ENCODE results near the gene SH2D6.

SH2D6 gene

GRCh38 chr2:85447222-85447585 is 28.7 kb downstream of the SH2D6 start:
- Histone ChIP-seq H4K8ac (ENCODE audit: low read depth, low read length) (no peak overlapping the region), H3K18ac (ENCODE audit: low read length) (no peak overlapping the region), H3K56ac (ENCODE audit: low read length) (no peak overlapping the region), H3K23ac (ENCODE audit: low read length) (no peak overlapping the region), H3K79me2 (ENCODE audit: control insufficient read depth, insufficient read depth, low read length) (no peaks in the 10 kb centered on the region), H2BK120ac (ENCODE audit: low read depth, low read length) (no peak overlapping the region), H3K27ac (ENCODE audit: low read depth, low read length) (no peak overlapping the region), H3K36me3 (ENCODE audit: control insufficient read depth, insufficient read depth, low read length) (no peaks in the 10 kb centered on the region), H2AK5ac (ENCODE audit: low read length) (no peak overlapping the region), H3K9ac (ENCODE audit: low read length) (no peak overlapping the region), H4K5ac (ENCODE audit: low read length) (no peak overlapping the region), H2BK5ac (ENCODE audit: low read length) (no peak overlapping the region), H3K79me1 (ENCODE audit: low read length) (no peaks in the 10 kb centered on the region), H3K4ac (ENCODE audit: low read depth, low read length) (no peak overlapping the region), H3K4me1 (ENCODE audit: control insufficient read depth, low read depth, low read length) (no peaks in the 10 kb centered on the region), H3K4me3 (ENCODE audit: low read length) (no peak overlapping the region), H2BK15ac (replicated peaks; ENCODE audit: low read depth) (no peak overlapping the region), H3K4me2 (ENCODE audit: low read length) (no peak overlapping the region), H3K27me3 (ENCODE audit: insufficient read depth, low read length, poor library complexity) (no peaks in the 10 kb centered on the region)
- WGBS (ENCODE audit: extremely low coverage, insufficient coverage, low lambda C conversion rate), result no CpG with 5 or more reads among the region's 8 CpGs
- DNase-seq, result no peak

GRCh38 chr2:85448461-85449213 is 30.1 kb downstream of the SH2D6 start:
- H3K23ac ChIP-seq (ENCODE audit: low read length), result no peak overlapping the region
- H3K56ac ChIP-seq (ENCODE audit: low read length), result no peak overlapping the region
- H3K4me1 ChIP-seq (ENCODE audit: control insufficient read depth, low read depth, low read length), result no peaks in the 10 kb centered on the region
- DNase-seq, result no peak
- H3K4me3 ChIP-seq (ENCODE audit: low read length), result no peak overlapping the region
- no peak overlapping the region for H2BK5ac ChIP-seq (ENCODE audit: low read length)
- H3K27ac ChIP-seq (ENCODE audit: low read depth, low read length), result no peak overlapping the region
- H3K4ac ChIP-seq (ENCODE audit: low read depth, low read length), result no peak overlapping the region
- no peak overlapping the region for H4K8ac ChIP-seq (ENCODE audit: low read depth, low read length)
- H3K79me1 ChIP-seq (ENCODE audit: low read length), result no peaks in the 10 kb centered on the region
- H3K79me2 ChIP-seq (ENCODE audit: control insufficient read depth, insufficient read depth, low read length), result no peaks in the 10 kb centered on the region
- no peak overlapping the region for H4K5ac ChIP-seq (ENCODE audit: low read length)
- no peak overlapping the region for H3K18ac ChIP-seq (ENCODE audit: low read length)
- H2AK5ac ChIP-seq (ENCODE audit: low read length), result no peak overlapping the region
- no peak overlapping the region for H3K9ac ChIP-seq (ENCODE audit: low read length)
- H2BK120ac ChIP-seq (ENCODE audit: low read depth, low read length), result no peak overlapping the region
- H2BK15ac ChIP-seq (replicated peaks; ENCODE audit: low read depth), result no peak overlapping the region
- H3K4me2 ChIP-seq (ENCODE audit: low read length), result no peak overlapping the region
- no peaks in the 10 kb centered on the region for H3K36me3 ChIP-seq (ENCODE audit: control insufficient read depth, insufficient read depth, low read length)
- WGBS (ENCODE audit: extremely low coverage, insufficient coverage, low lambda C conversion rate), result no CpG with 5 or more reads among the region's 8 CpGs
- H3K27me3 ChIP-seq (ENCODE audit: insufficient read depth, low read length, poor library complexity), result no peaks in the 10 kb centered on the region

- Histone ChIP-seq H3K23ac (ENCODE audit: low read length) (no peak overlapping the region), H4K5ac (ENCODE audit: low read length) (no peak overlapping the region), H3K4me3 (ENCODE audit: low read length) (no peak overlapping the region), H3K79me2 (ENCODE audit: control insufficient read depth, insufficient read depth, low read length) (no peaks in the 10 kb centered on the region), H3K4me2 (ENCODE audit: low read length) (no peak overlapping the region), H3K27me3 (ENCODE audit: insufficient read depth, low read length, poor library complexity) (no peaks in the 10 kb centered on the region), H2AK5ac (ENCODE audit: low read length) (no peak overlapping the region), H3K36me3 (ENCODE audit: control insufficient read depth, insufficient read depth, low read length) (no peaks in the 10 kb centered on the region), H3K18ac (ENCODE audit: low read length) (no peak overlapping the region), H3K79me1 (ENCODE audit: low read length) (no peaks in the 10 kb centered on the region), H3K4ac (ENCODE audit: low read depth, low read length) (no peak overlapping the region), H3K9ac (ENCODE audit: low read length) (no peak overlapping the region), H4K8ac (ENCODE audit: low read depth, low read length) (no peak overlapping the region), H3K27ac (ENCODE audit: low read depth, low read length) (no peak overlapping the region), H3K4me1 (ENCODE audit: control insufficient read depth, low read depth, low read length) (no peaks in the 10 kb centered on the region), H2BK15ac (replicated peaks; ENCODE audit: low read depth) (no peak overlapping the region), H2BK120ac (ENCODE audit: low read depth, low read length) (no peak overlapping the region), H2BK5ac (ENCODE audit: low read length) (no peak overlapping the region), H3K56ac (ENCODE audit: low read length) (no peak overlapping the region)
- no peak for DNase-seq
- no CpG with 5 or more reads among the region's 7 CpGs for WGBS (ENCODE audit: extremely low coverage, insufficient coverage, low lambda C conversion rate)
Measured at GRCh38 chr2:85449214-85449588, 30.7 kb downstream of the SH2D6 start.

- Histone ChIP-seq H3K4me3 (ENCODE audit: low read length) (no peak overlapping the region), H2AK5ac (ENCODE audit: low read length) (no peak overlapping the region)
- WGBS (ENCODE audit: extremely low coverage, insufficient coverage, low lambda C conversion rate), result no CpG with 5 or more reads among the region's 1 CpG
Measured at GRCh38 chr2:85452237-85452636, 33.7 kb downstream of the SH2D6 start.

GRCh38 chr2:85453571-85453970 is 35.1 kb downstream of the SH2D6 start:
- Histone ChIP-seq H2BK5ac (ENCODE audit: low read length) (no peak overlapping the region), H3K27ac (ENCODE audit: low read depth, low read length) (no peak overlapping the region), H3K9ac (ENCODE audit: low read length) (no peak overlapping the region), H3K23ac (ENCODE audit: low read length) (no peak overlapping the region), H3K18ac (ENCODE audit: low read length) (no peak overlapping the region), H3K36me3 (ENCODE audit: control insufficient read depth, insufficient read depth, low read length) (no peaks in the 10 kb centered on the region), H4K8ac (ENCODE audit: low read depth, low read length) (no peak overlapping the region), H3K27me3 (ENCODE audit: insufficient read depth, low read length, poor library complexity) (no peaks in the 10 kb centered on the region), H2BK120ac (ENCODE audit: low read depth, low read length) (no peak overlapping the region), H2AK5ac (ENCODE audit: low read length) (no peak overlapping the region), H2BK15ac (replicated peaks; ENCODE audit: low read depth) (no peak overlapping the region), H3K4me1 (ENCODE audit: control insufficient read depth, low read depth, low read length) (peaks cover 15% of the 10 kb centered on the region), H3K56ac (ENCODE audit: low read length) (no peak overlapping the region), H3K79me1 (ENCODE audit: low read length) (no peaks in the 10 kb centered on the region), H3K4me2 (ENCODE audit: low read length) (no peak overlapping the region), H3K4ac (ENCODE audit: low read depth, low read length) (no peak overlapping the region), H3K79me2 (ENCODE audit: control insufficient read depth, insufficient read depth, low read length) (no peaks in the 10 kb centered on the region), H4K5ac (ENCODE audit: low read length) (no peak overlapping the region), H3K4me3 (ENCODE audit: low read length) (no peak overlapping the region)
- no peak for DNase-seq
- WGBS (ENCODE audit: extremely low coverage, insufficient coverage, low lambda C conversion rate), result no CpG with 5 or more reads among the region's 7 CpGs

More at GRCh38 chr2:85452237-85452636, 33.7 kb downstream of the SH2D6 start:
- peaks cover 9% of the 10 kb centered on the region for H3K4me1 ChIP-seq (ENCODE audit: control insufficient read depth, low read depth, low read length)
- H3K36me3 ChIP-seq (ENCODE audit: control insufficient read depth, insufficient read depth, low read length), result no peaks in the 10 kb centered on the region
- no peak overlapping the region for H3K23ac ChIP-seq (ENCODE audit: low read length)
- no peak overlapping the region for H3K4ac ChIP-seq (ENCODE audit: low read depth, low read length)
- H4K8ac ChIP-seq (ENCODE audit: low read depth, low read length), result no peak overlapping the region
- no peaks in the 10 kb centered on the region for H3K79me2 ChIP-seq (ENCODE audit: control insufficient read depth, insufficient read depth, low read length)
- no peak overlapping the region for H3K9ac ChIP-seq (ENCODE audit: low read length)
- no peak overlapping the region for H3K4me2 ChIP-seq (ENCODE audit: low read length)
- no peak overlapping the region for H2BK5ac ChIP-seq (ENCODE audit: low read length)
- no peak overlapping the region for H3K27ac ChIP-seq (ENCODE audit: low read depth, low read length)
- H2BK15ac ChIP-seq (replicated peaks; ENCODE audit: low read depth), result no peak overlapping the region
- H4K5ac ChIP-seq (ENCODE audit: low read length), result no peak overlapping the region
- no peak overlapping the region for H2BK120ac ChIP-seq (ENCODE audit: low read depth, low read length)
- H3K79me1 ChIP-seq (ENCODE audit: low read length), result no peaks in the 10 kb centered on the region
- H3K27me3 ChIP-seq (ENCODE audit: insufficient read depth, low read length, poor library complexity), result no peaks in the 10 kb centered on the region
- no peak overlapping the region for H3K56ac ChIP-seq (ENCODE audit: low read length)
- no peak overlapping the region for H3K18ac ChIP-seq (ENCODE audit: low read length)
- no peak for DNase-seq

- Histone ChIP-seq H3K27me3 (ENCODE audit: insufficient read depth, low read length, poor library complexity) (no peaks in the 10 kb centered on the region), H3K4me3 (ENCODE audit: low read length) (no peak overlapping the region), H3K9ac (ENCODE audit: low read length) (no peak overlapping the region), H4K8ac (ENCODE audit: low read depth, low read length) (no peak overlapping the region), H2AK5ac (ENCODE audit: low read length) (no peak overlapping the region), H2BK120ac (ENCODE audit: low read depth, low read length) (no peak overlapping the region), H3K18ac (ENCODE audit: low read length) (no peak overlapping the region), H4K5ac (ENCODE audit: low read length) (no peak overlapping the region), H3K23ac (ENCODE audit: low read length) (peak overlapping the region; percentile 24), H2BK5ac (ENCODE audit: low read length) (peak overlapping the region; percentile 86), H3K79me2 (ENCODE audit: control insufficient read depth, insufficient read depth, low read length) (no peaks in the 10 kb centered on the region), H3K4ac (ENCODE audit: low read depth, low read length) (no peak overlapping the region), H3K36me3 (ENCODE audit: control insufficient read depth, insufficient read depth, low read length) (no peaks in the 10 kb centered on the region), H3K4me2 (ENCODE audit: low read length) (no peak overlapping the region), H3K4me1 (ENCODE audit: control insufficient read depth, low read depth, low read length) (peaks cover 15% of the 10 kb centered on the region), H2BK15ac (replicated peaks; ENCODE audit: low read depth) (no peak overlapping the region), H3K79me1 (ENCODE audit: low read length) (no peaks in the 10 kb centered on the region), H3K27ac (ENCODE audit: low read depth, low read length) (no peak overlapping the region), H3K56ac (ENCODE audit: low read length) (peak overlapping the region; percentile 25)
- peak; percentile 87 for DNase-seq
- WGBS (ENCODE audit: extremely low coverage, insufficient coverage, low lambda C conversion rate), result no CpG with 5 or more reads among the region's 1 CpG
Measured at GRCh38 chr2:85455552-85456090, 37.1 kb downstream of the SH2D6 start.

Data from mesendoderm (in vitro differentiated cells).